ENCODE data around the gene PGA5. TPM values are rescaled to one million over a fixed set of nuclear protein-coding genes. Genes with fewer than 3 reads are reported as not detected.

The PGA5 gene
- polyA plus RNA-seq, 1 donor from 2014 or later = not detected

DNA sequence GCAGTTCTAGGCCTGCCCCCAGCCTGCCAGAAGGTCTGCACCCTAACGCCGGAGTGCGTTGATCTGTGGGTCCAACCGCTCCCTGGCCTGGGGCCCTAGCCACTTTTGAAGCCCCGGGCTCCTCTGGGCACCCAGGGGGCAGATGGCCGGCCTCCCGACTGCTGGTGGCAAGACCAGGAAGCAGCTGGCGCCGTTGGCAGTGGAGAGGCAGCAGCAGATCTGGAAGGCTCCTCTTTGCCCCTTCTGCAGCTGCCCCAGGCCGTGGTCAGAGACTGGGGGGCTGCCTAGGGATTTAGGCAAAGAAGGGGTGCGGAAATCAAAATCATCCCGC is 54.6 kb downstream of the PGA5 start:
- Histone ChIP-seq H4K20me1 (ENCODE audit: insufficient read depth) (no peaks in the 10 kb centered on the region), H2AFZ (ENCODE audit: low read depth, low read length) (peak overlapping the region; percentile 65), H3K27me3 (ENCODE audit: insufficient read depth, low read depth, low read length) (no peaks in the 10 kb centered on the region), H3K9me3 (ENCODE audit: low read length) (no peaks in the 10 kb centered on the region), H3K9me2 (ENCODE audit: insufficient read depth, low read length) (no peaks in the 10 kb centered on the region), H3K79me2 (replicated peaks; ENCODE audit: insufficient read depth, low read length) (peaks cover 6% of the 10 kb centered on the region), H3K9ac (ENCODE audit: low read length) (peak overlapping the region; percentile 78), H3K4me3 (ENCODE audit: low read length) (peak overlapping the region; percentile 95), H3F3A (ENCODE audit: insufficient read depth, low read length, poor library complexity, severe bottlenecking) (no peaks in the 10 kb centered on the region), H3K4me2 (ENCODE audit: low read length) (no peak overlapping the region), H3K27ac (ENCODE audit: low read length) (peak overlapping the region; percentile 49), H3K36me3 (ENCODE audit: insufficient read depth, low read length) (no peaks in the 10 kb centered on the region)
- TF ChIP-seq, protein P1, sequence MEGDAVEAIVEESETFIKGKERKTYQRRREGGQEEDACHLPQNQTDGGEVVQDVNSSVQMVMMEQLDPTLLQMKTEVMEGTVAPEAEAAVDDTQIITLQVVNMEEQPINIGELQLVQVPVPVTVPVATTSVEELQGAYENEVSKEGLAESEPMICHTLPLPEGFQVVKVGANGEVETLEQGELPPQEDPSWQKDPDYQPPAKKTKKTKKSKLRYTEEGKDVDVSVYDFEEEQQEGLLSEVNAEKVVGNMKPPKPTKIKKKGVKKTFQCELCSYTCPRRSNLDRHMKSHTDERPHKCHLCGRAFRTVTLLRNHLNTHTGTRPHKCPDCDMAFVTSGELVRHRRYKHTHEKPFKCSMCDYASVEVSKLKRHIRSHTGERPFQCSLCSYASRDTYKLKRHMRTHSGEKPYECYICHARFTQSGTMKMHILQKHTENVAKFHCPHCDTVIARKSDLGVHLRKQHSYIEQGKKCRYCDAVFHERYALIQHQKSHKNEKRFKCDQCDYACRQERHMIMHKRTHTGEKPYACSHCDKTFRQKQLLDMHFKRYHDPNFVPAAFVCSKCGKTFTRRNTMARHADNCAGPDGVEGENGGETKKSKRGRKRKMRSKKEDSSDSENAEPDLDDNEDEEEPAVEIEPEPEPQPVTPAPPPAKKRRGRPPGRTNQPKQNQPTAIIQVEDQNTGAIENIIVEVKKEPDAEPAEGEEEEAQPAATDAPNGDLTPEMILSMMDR (IDR thresholded peaks at IDR 0.05; ENCODE audit: poor library complexity, severe bottlenecking) = no peak
- TF ChIP-seq RAD21 (conservative IDR thresholded peaks at IDR 0.05) (no peak), EP300 (conservative IDR thresholded peaks at IDR 0.05; ENCODE audit: poor library complexity, severe bottlenecking) (no peak), POLR2AphosphoS5 (IDR thresholded peaks at IDR 0.05) (no peak), TAF1 (IDR thresholded peaks at IDR 0.05; ENCODE audit: low read depth) (no peak), EZH2 (IDR thresholded peaks at IDR 0.05; ENCODE audit: borderline replicate concordance, insufficient read depth, low read length, poor library complexity, severe bottlenecking) (no peak)
- TF ChIP-seq, protein P2, sequence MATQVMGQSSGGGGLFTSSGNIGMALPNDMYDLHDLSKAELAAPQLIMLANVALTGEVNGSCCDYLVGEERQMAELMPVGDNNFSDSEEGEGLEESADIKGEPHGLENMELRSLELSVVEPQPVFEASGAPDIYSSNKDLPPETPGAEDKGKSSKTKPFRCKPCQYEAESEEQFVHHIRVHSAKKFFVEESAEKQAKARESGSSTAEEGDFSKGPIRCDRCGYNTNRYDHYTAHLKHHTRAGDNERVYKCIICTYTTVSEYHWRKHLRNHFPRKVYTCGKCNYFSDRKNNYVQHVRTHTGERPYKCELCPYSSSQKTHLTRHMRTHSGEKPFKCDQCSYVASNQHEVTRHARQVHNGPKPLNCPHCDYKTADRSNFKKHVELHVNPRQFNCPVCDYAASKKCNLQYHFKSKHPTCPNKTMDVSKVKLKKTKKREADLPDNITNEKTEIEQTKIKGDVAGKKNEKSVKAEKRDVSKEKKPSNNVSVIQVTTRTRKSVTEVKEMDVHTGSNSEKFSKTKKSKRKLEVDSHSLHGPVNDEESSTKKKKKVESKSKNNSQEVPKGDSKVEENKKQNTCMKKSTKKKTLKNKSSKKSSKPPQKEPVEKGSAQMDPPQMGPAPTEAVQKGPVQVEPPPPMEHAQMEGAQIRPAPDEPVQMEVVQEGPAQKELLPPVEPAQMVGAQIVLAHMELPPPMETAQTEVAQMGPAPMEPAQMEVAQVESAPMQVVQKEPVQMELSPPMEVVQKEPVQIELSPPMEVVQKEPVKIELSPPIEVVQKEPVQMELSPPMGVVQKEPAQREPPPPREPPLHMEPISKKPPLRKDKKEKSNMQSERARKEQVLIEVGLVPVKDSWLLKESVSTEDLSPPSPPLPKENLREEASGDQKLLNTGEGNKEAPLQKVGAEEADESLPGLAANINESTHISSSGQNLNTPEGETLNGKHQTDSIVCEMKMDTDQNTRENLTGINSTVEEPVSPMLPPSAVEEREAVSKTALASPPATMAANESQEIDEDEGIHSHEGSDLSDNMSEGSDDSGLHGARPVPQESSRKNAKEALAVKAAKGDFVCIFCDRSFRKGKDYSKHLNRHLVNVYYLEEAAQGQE (IDR thresholded peaks at IDR 0.05; ENCODE audit: borderline replicate concordance) = no peak

DNA sequence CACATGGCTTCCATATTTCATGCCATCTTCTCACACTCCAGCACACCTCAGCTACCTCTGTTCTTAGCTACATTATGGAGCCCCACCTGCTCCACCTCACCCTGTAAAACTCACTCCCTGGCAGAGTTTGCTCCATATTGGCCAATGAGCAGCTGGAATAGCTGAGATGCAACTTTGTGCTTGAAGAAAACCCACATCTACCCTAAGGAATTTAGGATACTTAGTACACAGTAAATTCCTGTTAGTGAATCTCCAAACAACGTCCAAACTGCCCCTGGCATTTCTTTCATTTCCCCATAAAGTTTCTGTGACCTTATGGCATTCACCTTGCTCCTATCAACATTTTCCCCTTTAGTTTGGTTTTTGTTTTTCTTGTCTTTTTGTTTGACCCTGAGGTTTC is 56.4 kb downstream of the PGA5 start:
- Histone ChIP-seq H3K36me3 (ENCODE audit: insufficient read depth, low read length) (no peaks in the 10 kb centered on the region), H3K9me3 (ENCODE audit: low read length) (no peaks in the 10 kb centered on the region), H4K20me1 (ENCODE audit: insufficient read depth) (no peaks in the 10 kb centered on the region), H2AFZ (ENCODE audit: low read depth, low read length) (no peak overlapping the region), H3K27ac (ENCODE audit: low read length) (no peak overlapping the region), H3K4me3 (ENCODE audit: low read length) (no peak overlapping the region), H3K9ac (ENCODE audit: low read length) (no peak overlapping the region), H3K79me2 (replicated peaks; ENCODE audit: insufficient read depth, low read length) (peaks cover 6% of the 10 kb centered on the region), H3F3A (ENCODE audit: insufficient read depth, low read length, poor library complexity, severe bottlenecking) (no peaks in the 10 kb centered on the region), H3K27me3 (ENCODE audit: insufficient read depth, low read depth, low read length) (no peaks in the 10 kb centered on the region), H3K9me2 (ENCODE audit: insufficient read depth, low read length) (no peaks in the 10 kb centered on the region), H3K4me2 (ENCODE audit: low read length) (no peak overlapping the region)
- TF ChIP-seq TAF1 (IDR thresholded peaks at IDR 0.05; ENCODE audit: low read depth) = no peak

DNA sequence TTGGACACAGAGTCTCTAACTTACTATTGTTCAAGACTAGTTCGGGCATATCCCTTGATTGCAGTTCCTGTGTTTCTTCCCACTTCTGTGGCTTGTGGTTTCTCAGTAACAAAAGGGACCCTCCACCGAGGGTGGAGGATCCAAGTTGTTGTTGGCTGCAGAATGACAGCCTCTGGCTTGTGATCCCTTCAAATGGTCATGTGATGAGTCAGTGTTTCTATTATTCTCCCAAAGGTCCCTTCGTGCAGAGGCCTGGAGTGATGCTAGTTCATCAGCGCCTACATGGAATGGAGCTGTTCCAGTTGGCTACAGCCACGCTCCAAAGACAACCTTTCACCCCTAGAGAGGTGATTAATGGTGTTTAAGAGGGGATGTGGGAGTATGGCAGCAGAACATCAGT is 56.8 kb downstream of the PGA5 start:
- Histone ChIP-seq H3K4me2 (ENCODE audit: low read length) (no peak overlapping the region), H3K9ac (ENCODE audit: low read length) (no peak overlapping the region)

More for the DNA sequence above, 56.8 kb downstream of the PGA5 start:
- TF ChIP-seq, protein P1 (IDR thresholded peaks at IDR 0.05; ENCODE audit: poor library complexity, severe bottlenecking) = no peak
- TF ChIP-seq EP300 (conservative IDR thresholded peaks at IDR 0.05; ENCODE audit: poor library complexity, severe bottlenecking) = no peak
- H3K4me3 ChIP-seq (ENCODE audit: low read length) = no peak overlapping the region
- H3K79me2 ChIP-seq (replicated peaks; ENCODE audit: insufficient read depth, low read length) = peaks cover 6% of the 10 kb centered on the region
- H3K27ac ChIP-seq (ENCODE audit: low read length) = no peak overlapping the region
- no peak overlapping the region for H2AFZ ChIP-seq (ENCODE audit: low read depth, low read length)
- H3K27me3 ChIP-seq (ENCODE audit: insufficient read depth, low read depth, low read length) = no peaks in the 10 kb centered on the region
- H3F3A ChIP-seq (ENCODE audit: insufficient read depth, low read length, poor library complexity, severe bottlenecking) = no peaks in the 10 kb centered on the region
- H3K9me2 ChIP-seq (ENCODE audit: insufficient read depth, low read length) = no peaks in the 10 kb centered on the region
- H3K36me3 ChIP-seq (ENCODE audit: insufficient read depth, low read length) = no peaks in the 10 kb centered on the region
- H4K20me1 ChIP-seq (ENCODE audit: insufficient read depth) = no peaks in the 10 kb centered on the region
- no peaks in the 10 kb centered on the region for H3K9me3 ChIP-seq (ENCODE audit: low read length)

Measured in neural cell (in vitro differentiated cells).